Neutrophil (primary cell): ENCODE data around the gene HMGA1.

Source experiments
- H3K27ac ChIP-seq: fragments of 200-600 bp; sonication (generic); 2 replicates; pipeline ENCODE4 v1.5.1; 2016; ENCODE audit warnings: mild to moderate bottlenecking, moderate library complexity
- H3K27me3 ChIP-seq: fragments of 200-600 bp; sonication (generic); 2 replicates; pipeline ENCODE4 v1.6.0; 2016; ENCODE audit warnings: mild to moderate bottlenecking
- H3K36me3 ChIP-seq: fragments of 200-600 bp; sonication (generic); 2 replicates; pipeline ENCODE4 v1.5.1; 2017
- H3K4me1 ChIP-seq, 2 experiments: fragments of 200-600 bp in 1 of 2; sonication (generic) in 1 of 2; 1 replicate in 1 of 2; 2 replicates in 1 of 2; pipeline versions ENCODE4 v1.5.1 to v1.6.1; 2013 to 2016; ENCODE audit warnings: low read depth in 1 of 2, low read length in 1 of 2, mild to moderate bottlenecking in 1 of 2, moderate library complexity in 1 of 2; ENCODE audit not compliant: control insufficient read depth in 1 of 2, insufficient read depth in 1 of 2
- H3K4me3 ChIP-seq, 2 experiments: fragments of 200-600 bp in 1 of 2; sonication (generic) in 1 of 2; 1 replicate in 1 of 2; 2 replicates in 1 of 2; pipeline ENCODE4 v1.5.1; 2013 to 2016; ENCODE audit warnings: low read depth in 1 of 2, low read length in 1 of 2, mild to moderate bottlenecking in 1 of 2, moderate library complexity in 1 of 2
- H3K9me3 ChIP-seq: fragments of 200-600 bp; sonication (generic); 2 replicates; pipeline ENCODE4 v1.5.1; 2016
- TF ChIP-seq, protein P1 (sequence below): fragments of 200-600 bp; sonication (generic); IDR thresholded peaks from 2 replicates; pipeline ENCODE4 v1.5.1; 2016; ENCODE audit warnings: antibody characterized with exemption

The HMGA1 gene

DNA sequence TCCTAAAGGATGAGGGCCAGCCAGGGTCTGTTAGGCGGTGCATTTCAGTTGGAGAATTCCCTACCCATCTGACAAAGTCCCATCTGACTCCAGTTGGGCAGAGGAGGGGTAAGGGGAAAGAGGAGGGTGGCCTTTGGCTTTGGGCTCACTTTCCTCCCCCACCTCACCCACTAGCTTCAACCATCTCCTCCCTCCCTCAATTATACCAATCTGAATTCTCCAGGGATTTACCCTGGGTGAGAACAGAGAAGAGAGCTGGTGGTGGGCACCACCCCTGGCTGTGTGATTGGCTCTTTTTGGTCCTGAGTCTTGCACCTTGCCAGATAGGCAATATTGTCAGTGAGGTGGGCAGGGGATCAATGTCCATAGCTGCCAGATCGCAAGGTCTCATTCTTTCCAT is 3.2 kb downstream of the HMGA1 start:
- peaks cover 19 to 32% of the 10 kb centered on the region in 2 experiments for H3K4me1 ChIP-seq

DNA sequence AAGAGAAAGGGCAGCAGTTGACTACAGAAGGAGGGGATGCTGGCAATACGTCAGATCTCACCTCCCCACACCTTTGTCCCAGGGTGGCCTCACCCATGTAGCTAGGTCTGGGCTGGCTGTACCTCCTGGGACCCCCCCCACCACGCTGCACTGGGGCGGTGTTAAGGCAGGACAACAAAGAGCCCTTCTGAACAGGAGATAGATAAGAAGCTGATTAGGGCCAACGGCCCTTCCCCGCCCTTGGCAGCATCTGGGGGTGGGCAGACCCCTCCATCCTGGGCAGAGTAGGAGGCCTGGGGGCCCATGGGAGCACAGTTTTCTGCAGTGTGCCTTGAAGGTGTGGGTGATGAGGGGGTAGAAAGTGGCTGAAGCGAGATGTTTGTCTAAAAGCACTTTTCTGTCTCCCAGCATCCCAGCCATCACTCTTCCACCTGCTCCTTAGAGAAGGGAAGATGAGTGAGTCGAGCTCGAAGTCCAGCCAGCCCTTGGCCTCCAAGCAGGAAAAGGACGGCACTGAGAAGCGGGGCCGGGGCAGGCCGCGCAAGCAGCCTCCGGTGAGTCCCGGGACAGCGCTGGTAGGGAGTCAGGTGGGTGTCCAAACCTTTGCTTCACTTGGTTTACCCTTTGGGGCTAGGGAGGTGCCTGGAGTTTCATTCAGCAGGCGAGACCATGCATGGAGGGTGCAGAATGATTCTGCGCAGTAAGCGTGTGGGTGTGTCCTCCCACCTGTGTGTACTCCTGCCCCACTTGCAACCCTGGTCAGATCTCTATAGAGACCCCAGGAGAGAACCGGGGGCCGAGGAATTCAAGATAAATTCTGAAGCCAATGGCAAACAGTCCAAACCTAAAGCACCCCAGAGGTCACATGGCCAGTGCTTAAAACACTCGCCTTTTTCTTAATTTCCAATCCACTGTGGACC is 3.9 kb downstream of the HMGA1 start:
- Histone ChIP-seq H3K4me3 (no peak overlapping the region), H3K4me1 (peaks cover 18 to 26% of the 10 kb centered on the region in 2 experiments), H3K9me3 (no peaks in the 10 kb centered on the region), H3K27ac (no peak overlapping the region), H3K36me3 (no peaks in the 10 kb centered on the region), H3K27me3 (peaks cover 5% of the 10 kb centered on the region)
- TF ChIP-seq, protein P1, sequence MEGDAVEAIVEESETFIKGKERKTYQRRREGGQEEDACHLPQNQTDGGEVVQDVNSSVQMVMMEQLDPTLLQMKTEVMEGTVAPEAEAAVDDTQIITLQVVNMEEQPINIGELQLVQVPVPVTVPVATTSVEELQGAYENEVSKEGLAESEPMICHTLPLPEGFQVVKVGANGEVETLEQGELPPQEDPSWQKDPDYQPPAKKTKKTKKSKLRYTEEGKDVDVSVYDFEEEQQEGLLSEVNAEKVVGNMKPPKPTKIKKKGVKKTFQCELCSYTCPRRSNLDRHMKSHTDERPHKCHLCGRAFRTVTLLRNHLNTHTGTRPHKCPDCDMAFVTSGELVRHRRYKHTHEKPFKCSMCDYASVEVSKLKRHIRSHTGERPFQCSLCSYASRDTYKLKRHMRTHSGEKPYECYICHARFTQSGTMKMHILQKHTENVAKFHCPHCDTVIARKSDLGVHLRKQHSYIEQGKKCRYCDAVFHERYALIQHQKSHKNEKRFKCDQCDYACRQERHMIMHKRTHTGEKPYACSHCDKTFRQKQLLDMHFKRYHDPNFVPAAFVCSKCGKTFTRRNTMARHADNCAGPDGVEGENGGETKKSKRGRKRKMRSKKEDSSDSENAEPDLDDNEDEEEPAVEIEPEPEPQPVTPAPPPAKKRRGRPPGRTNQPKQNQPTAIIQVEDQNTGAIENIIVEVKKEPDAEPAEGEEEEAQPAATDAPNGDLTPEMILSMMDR, result no peak

More for the DNA sequence above, 3.2 kb downstream of the HMGA1 start:
- Histone ChIP-seq H3K9me3 (no peaks in the 10 kb centered on the region), H3K4me3 (no peak overlapping the region), H3K36me3 (no peaks in the 10 kb centered on the region), H3K27me3 (peaks cover 5% of the 10 kb centered on the region), H3K27ac (no peak overlapping the region)
- TF ChIP-seq, protein P1, result no peak

DNA sequence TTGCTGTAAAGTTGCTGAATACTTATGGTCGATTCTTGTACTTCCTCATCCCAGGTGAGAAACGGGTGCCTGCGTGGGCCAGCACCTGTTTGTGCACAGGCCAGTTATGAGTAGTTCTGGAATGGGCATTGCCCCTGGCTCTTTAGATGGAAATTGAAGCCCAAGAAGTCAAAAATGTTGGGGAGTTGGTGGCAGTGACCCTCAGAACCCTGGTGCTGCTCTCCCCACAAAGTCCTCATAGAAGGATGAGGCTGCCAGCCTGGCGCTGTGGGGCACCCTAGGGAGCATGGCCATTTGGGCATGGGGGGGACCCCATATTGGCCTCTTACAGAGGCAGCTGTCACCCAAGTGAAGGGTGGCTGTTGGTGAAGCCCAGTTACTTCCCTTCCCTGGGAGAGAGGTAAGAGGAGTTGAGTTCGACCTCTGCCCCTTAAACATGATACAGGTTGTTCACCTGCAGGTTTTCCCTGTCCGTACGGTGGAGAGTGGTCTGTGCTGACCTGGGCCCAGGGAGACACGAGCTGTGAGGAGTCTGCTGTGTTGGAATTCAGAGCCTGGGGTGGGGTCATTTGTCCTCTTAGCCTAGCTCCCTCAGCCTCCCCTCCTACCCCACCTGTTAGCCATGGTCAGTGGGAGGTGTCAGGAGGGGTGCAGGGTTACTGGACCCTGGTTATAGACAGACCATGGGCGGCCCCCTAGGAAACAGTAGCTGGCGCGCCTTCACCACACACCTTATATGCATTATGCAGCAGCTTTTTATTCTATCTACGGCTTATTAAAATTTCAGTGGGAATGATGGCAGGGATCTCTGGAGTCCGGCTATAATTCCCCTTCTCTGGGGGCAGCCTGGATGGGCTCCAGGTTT is 4.9 kb downstream of the HMGA1 start:
- Histone ChIP-seq H3K27ac (no peak overlapping the region), H3K27me3 (peaks cover 5% of the 10 kb centered on the region), H3K36me3 (peaks cover 5% of the 10 kb centered on the region), H3K9me3 (no peaks in the 10 kb centered on the region), H3K4me3 (no peak overlapping the region), H3K4me1 (peaks cover 10 to 19% of the 10 kb centered on the region in 2 experiments)
- TF ChIP-seq, protein P1, result no peak

DNA sequence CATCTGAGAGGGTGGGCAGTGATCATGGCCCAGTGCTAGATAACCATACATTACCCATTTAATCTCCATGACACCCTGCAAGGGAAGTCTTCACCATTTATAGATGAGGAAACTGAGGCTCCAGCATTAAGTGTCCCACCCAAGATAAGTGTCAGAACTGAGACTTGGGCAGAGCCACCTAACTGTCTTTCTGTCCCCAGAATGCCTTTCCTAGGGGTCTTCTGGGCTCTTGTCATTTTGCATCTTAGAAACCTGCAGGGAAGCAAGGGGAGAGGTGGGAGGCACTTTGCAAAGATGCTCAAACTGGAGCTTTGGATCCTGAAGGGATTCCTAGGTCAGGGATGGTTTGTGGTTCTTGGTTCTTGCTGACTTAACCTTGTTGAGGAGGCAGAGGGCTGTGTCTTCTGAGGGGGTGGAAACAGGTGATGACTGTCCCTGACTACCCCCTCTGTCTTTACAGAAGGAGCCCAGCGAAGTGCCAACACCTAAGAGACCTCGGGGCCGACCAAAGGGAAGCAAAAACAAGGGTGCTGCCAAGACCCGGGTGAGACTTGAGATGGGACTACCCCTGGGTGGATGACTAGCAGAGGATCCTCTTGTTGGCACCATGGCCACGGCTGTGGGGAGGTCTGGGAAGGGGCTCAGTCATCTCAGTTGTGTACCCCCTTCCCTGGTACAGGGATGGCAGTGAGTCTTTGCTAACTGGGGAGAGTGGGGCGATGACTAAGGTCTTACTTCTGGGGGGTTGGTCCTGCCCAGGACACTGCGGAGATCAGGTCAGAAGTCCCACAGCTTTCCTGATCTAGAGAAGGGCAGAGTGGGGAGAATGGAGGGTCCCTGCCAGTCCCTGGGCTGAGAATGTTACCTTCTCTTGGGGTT is 5.8 kb downstream of the HMGA1 start:
- TF ChIP-seq, protein P1, result no peak
- Histone ChIP-seq H3K36me3 (peaks cover 14% of the 10 kb centered on the region), H3K27ac (no peak overlapping the region), H3K4me3 (no peak overlapping the region), H3K27me3 (peaks cover 5% of the 10 kb centered on the region), H3K9me3 (no peaks in the 10 kb centered on the region), H3K4me1 (peaks cover 11 to 20% of the 10 kb centered on the region in 2 experiments)
